Natural killer cell (primary cell): ENCODE data around the gene SLC22A23. TPM values are rescaled to one million over a fixed set of nuclear protein-coding genes. Genes with fewer than 3 reads are reported as not detected.
"Not testable (repeated sequence)": the region's sequence is repeated elsewhere in the genome, so short reads cannot be mapped to it uniquely, and the experiment has no call there.

Experiments
- ATAC-seq, 3 donors: fragments of 150-1000 bp in 2 of 3; fragments of 200-7000 bp in 1 of 3; cut with Tn5 transposase; 1 replicate in 1 of 3; 2 replicates in 2 of 3; pipeline ENCODE4 v1.10.0; 2021; ENCODE audit warnings: mild to moderate bottlenecking in 2 of 3, moderate library complexity in 2 of 3
- DNase-seq, 2 donors: peaks; one replicate each; pipeline versions ENCODE4 v3.0.0 to v3.0.0-alpha.2; 2013 to 2021; ENCODE audit warnings: mixed read lengths in 1 of 2
- H3K27ac ChIP-seq: one replicate; pipeline ENCODE4 v1.5.1; 2013; ENCODE audit warnings: mild to moderate bottlenecking, low read length
- H3K27me3 ChIP-seq: one replicate; pipeline ENCODE4 v1.6.1; 2013; ENCODE audit warnings: low read length; ENCODE audit not compliant: control insufficient read depth, insufficient read depth
- H3K36me3 ChIP-seq: one replicate; pipeline ENCODE4 v1.6.1; 2013; ENCODE audit warnings: low read length; ENCODE audit not compliant: control insufficient read depth, insufficient read depth
- H3K4me1 ChIP-seq: one replicate; pipeline ENCODE4 v1.6.1; 2013; ENCODE audit warnings: low read length; ENCODE audit not compliant: control insufficient read depth, insufficient read depth
- H3K4me3 ChIP-seq: one replicate; pipeline ENCODE4 v1.5.1; 2013; ENCODE audit warnings: low read length
- H3K9me3 ChIP-seq: one replicate; pipeline ENCODE4 v1.6.1; 2013; ENCODE audit warnings: low read length; ENCODE audit not compliant: control insufficient read depth, insufficient read depth
- H3K27ac Mint-ChIP-seq, 2 donors: one replicate each; pipeline ENCODE4 v1.8.0; 2022; ENCODE audit warnings: mild to moderate bottlenecking in 2 of 2, mixed read lengths in 2 of 2, moderate library complexity in 1 of 2
- H3K27me3 Mint-ChIP-seq, 2 donors: one replicate each; pipeline ENCODE4 v1.8.0; 2022; ENCODE audit warnings: low read depth in 2 of 2, mixed read lengths in 2 of 2
- H3K36me3 Mint-ChIP-seq: one replicate; pipeline ENCODE4 v1.8.0; 2022; ENCODE audit warnings: mixed read lengths
- H3K4me1 Mint-ChIP-seq, 2 donors: one replicate each; pipeline ENCODE4 v1.8.0; 2022; ENCODE audit warnings: mixed read lengths in 2 of 2
- H3K4me3 Mint-ChIP-seq: one replicate; pipeline ENCODE4 v1.8.0; 2022; ENCODE audit warnings: mild to moderate bottlenecking, moderate library complexity, mixed read lengths
- H3K9me3 Mint-ChIP-seq, 2 donors: one replicate each; pipeline ENCODE4 v1.8.0; 2022; ENCODE audit warnings: mixed read lengths in 2 of 2
- CTCF ChIP-seq: fragments of 200-600 bp; IDR thresholded peaks from one replicate; pipeline ENCODE4 v1.8.0; 2022; ENCODE audit warnings: antibody characterized with exemption
- WGBS: methylation state at CpG from one replicate; pipeline ENCODE4 v1.1.7; 2013; ENCODE audit warnings: missing lambda C conversion rate; ENCODE audit not compliant: insufficient coverage; 5-methylcytosine and 5-hydroxymethylcytosine counted together
- intact Hi-C: fragments of 100-400 bp; cut with micrococcal nuclease; formaldehyde crosslinking; loops from one replicate; pipeline ENCODE4 v1.14.2; 2022
- total RNA-seq, 4 donors: library from RNA; stranded (reverse); fragments of 120-200 nt in 1 of 4; gene quantifications; one replicate each; pipeline versions ENCODE4 v1.2.3 to v1.2.4, GENCODE V29; 2013 to 2022

The SLC22A23 gene
- total RNA-seq, 3 donors from 2014 or later (not counting 1 experiment from before 2014, with no cell fraction given): 0.24 to 0.79 (median 0.38) TPM

- H3K9me3 ChIP-seq: no peaks in the 10 kb centered on the region
- TF ChIP-seq CTCF: no peak
- no peaks in the 10 kb centered on the region for H3K4me1 ChIP-seq
- H3K27me3 ChIP-seq: peaks cover 2% of the 10 kb centered on the region
- H3K4me1 Mint-ChIP-seq: no peaks in the 10 kb centered on the region
- 86% methylated on average over 6 of the region's 6 CpGs for WGBS
- DNase-seq (no peak), ATAC-seq (no peak)
- no peak overlapping the region for H3K27ac ChIP-seq
- H3K27me3 Mint-ChIP-seq: peaks cover 26 to 36% of the 10 kb centered on the region in 2 donors
- H3K36me3 Mint-ChIP-seq: no peaks in the 10 kb centered on the region
- intact Hi-C loops: no loop called here
- no peak overlapping the region for H3K4me3 ChIP-seq
- no peaks in the 10 kb centered on the region for H3K36me3 ChIP-seq
- no peak overlapping the region for H3K4me3 Mint-ChIP-seq
- H3K9me3 Mint-ChIP-seq: no peaks in the 10 kb centered on the region
- no peak overlapping the region for H3K27ac Mint-ChIP-seq
These were observed 71.1 kb downstream of the SLC22A23 start for GRCh38 chr6:3385660-3386151.

- intact Hi-C loops, H3K4me1 Mint-ChIP-seq, ATAC-seq, H3K27ac ChIP-seq, DNase-seq, H3K4me1 ChIP-seq, H3K9me3 Mint-ChIP-seq, H3K4me3 Mint-ChIP-seq, H3K36me3 ChIP-seq, H3K27ac Mint-ChIP-seq, H3K4me3 ChIP-seq, H3K36me3 Mint-ChIP-seq, H3K27me3 ChIP-seq, H3K9me3 ChIP-seq: not testable (repeated sequence)
- WGBS: 88% methylated on average over 4 of the region's 4 CpGs
- H3K27me3 Mint-ChIP-seq: peaks cover 26 to 36% of the 10 kb centered on the region in 2 donors
These were observed 71.7 kb downstream of the SLC22A23 start for GRCh38 chr6:3385181-3385580.

GRCh38 chr6:3384241-3385143 lies 72.4 kb downstream of the SLC22A23 start:
- H3K36me3 ChIP-seq: no peaks in the 10 kb centered on the region
- no peaks in the 10 kb centered on the region for H3K4me1 Mint-ChIP-seq
- no peak overlapping the region for H3K4me3 ChIP-seq
- ATAC-seq: no peak
- H3K36me3 Mint-ChIP-seq: no peaks in the 10 kb centered on the region
- no peaks in the 10 kb centered on the region for H3K9me3 Mint-ChIP-seq
- no peak overlapping the region for H3K27ac ChIP-seq
- no peak for TF ChIP-seq CTCF
- H3K27ac Mint-ChIP-seq: no peak overlapping the region
- no peaks in the 10 kb centered on the region for H3K9me3 ChIP-seq
- WGBS: 95% methylated on average over 7 of the region's 9 CpGs
- H3K4me3 Mint-ChIP-seq: no peak overlapping the region
- intact Hi-C loops: no loop called here
- peaks cover 4% of the 10 kb centered on the region for H3K27me3 ChIP-seq
- H3K27me3 Mint-ChIP-seq: peaks cover 29 to 36% of the 10 kb centered on the region in 2 donors
- H3K4me1 ChIP-seq: no peaks in the 10 kb centered on the region
- no peak for DNase-seq

DNA sequence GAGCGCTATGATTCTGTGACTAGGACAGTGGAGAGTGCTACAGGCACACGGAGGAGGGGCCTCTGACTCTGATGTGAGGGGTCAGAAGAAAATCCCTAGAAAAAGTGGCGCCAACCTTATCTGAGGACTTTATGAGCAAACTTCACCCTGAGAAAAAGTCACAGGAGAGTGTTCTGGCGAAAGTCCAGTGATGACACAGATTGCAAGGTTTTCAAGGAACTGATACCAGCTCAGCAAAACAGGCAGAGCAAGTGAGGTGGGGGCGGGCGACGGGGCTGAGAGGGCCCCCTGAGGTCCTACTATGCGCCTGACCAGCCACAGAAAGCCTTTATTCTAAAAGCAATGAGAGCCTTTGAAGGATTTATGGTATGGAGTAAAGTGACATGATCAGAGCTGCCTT lies 73.3 kb downstream of the SLC22A23 start:
- Histone ChIP-seq H3K4me3 (no peak overlapping the region), H3K9me3 (no peaks in the 10 kb centered on the region), H3K4me1 (peaks cover 7% of the 10 kb centered on the region), H3K27ac (no peak overlapping the region), H3K27me3 (peaks cover 4% of the 10 kb centered on the region), H3K36me3 (no peaks in the 10 kb centered on the region)
- no peak overlapping the region for H3K4me3 Mint-ChIP-seq
- H3K27ac Mint-ChIP-seq: no peak overlapping the region
- ATAC-seq (no peak), DNase-seq (no peak)
- no peaks in the 10 kb centered on the region for H3K9me3 Mint-ChIP-seq
- TF ChIP-seq CTCF: no peak
- peaks cover 0 to under 1% of the 10 kb centered on the region in 2 donors for H3K4me1 Mint-ChIP-seq
- H3K27me3 Mint-ChIP-seq: peaks cover 32 to 36% of the 10 kb centered on the region in 2 donors
- 66% methylated on average over 8 of the region's 8 CpGs for WGBS
- intact Hi-C loops: no loop called here
- no peaks in the 10 kb centered on the region for H3K36me3 Mint-ChIP-seq
